SK-N-MC (cell line): Measurements from ENCODE around the gene CMTM7.

Source experiments
- EZH2 ChIP-seq: fragments of 200-600 bp; sonication (generic); IDR thresholded peaks from one replicate; pipeline ENCODE4 v1.6.1; 2017; ENCODE audit warnings: antibody characterized with exemption
- POLR2AphosphoS5 ChIP-seq: IDR thresholded peaks from 2 replicates; pipeline ENCODE4 v1.6.1; 2012; ENCODE audit warnings: mild to moderate bottlenecking, low read depth, low read length, borderline replicate concordance

GRCh38 chr3:32493437-32494414 lies 102.1 kb downstream of the CMTM7 start:
- TF ChIP-seq POLR2AphosphoS5 = no peak
- TF ChIP-seq EZH2 = no peak
